Spleen (tissue), 7 donors: ENCODE results near the gene NMNAT3.
"Not testable (repeated sequence)": the region's sequence is repeated elsewhere in the genome, so short reads cannot be mapped to it uniquely, and the experiment has no call there.

Source experiments
- POLR2AphosphoS5 ChIP-seq, 3 donors: sonication (generic); formaldehyde crosslinking; IDR thresholded peaks; one replicate each; pipeline ENCODE4 v1.5.1; 2017; ENCODE audit warnings: antibody characterized with exemption in 3 of 3
- TF ChIP-seq, protein P1 (sequence below), 11 experiments: fragments of 200-600 bp in 7 of 11; fragments of 450-650 bp in 4 of 11; sonication (generic) in 4 of 11; IDR thresholded peaks in 8 of 11; conservative IDR thresholded peaks in 3 of 11; 1 replicate in 7 of 11; 2 replicates in 4 of 11; pipeline versions ENCODE4 v1.4.0 to v1.8.0; 2016 to 2021; ENCODE audit warnings: antibody characterized with exemption in 11 of 11, inconsistent platforms in 4 of 11, mild to moderate bottlenecking in 1 of 11
- donor health status: DM: no; HTN: no; CAD: no; lungs with moderate emphysema.
- donor health status: DM: no; HTN: no; CAD: no.
- donor health status: DM: no; HTN: no; CAD: no.

DNA sequence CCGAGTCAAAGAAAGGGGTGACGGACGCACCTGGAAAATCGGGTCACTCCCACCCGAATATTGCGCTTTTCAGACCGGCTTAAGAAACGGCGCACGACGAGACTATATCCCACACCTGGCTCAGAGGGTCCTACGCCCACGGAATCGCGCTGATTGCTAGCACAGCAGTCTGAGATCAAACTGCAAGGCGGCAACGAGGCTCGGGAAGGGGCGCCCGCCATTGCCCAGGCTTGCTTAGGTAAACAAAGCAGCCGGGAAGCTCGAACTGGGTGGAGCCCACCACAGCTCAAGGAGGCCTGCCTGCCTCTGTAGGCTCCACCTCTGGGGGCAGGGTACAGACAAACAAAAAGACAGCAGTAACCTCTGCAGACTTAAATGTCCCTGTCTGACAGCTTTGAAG is 86.6 kb downstream of the NMNAT3 start:
- TF ChIP-seq, protein P1, sequence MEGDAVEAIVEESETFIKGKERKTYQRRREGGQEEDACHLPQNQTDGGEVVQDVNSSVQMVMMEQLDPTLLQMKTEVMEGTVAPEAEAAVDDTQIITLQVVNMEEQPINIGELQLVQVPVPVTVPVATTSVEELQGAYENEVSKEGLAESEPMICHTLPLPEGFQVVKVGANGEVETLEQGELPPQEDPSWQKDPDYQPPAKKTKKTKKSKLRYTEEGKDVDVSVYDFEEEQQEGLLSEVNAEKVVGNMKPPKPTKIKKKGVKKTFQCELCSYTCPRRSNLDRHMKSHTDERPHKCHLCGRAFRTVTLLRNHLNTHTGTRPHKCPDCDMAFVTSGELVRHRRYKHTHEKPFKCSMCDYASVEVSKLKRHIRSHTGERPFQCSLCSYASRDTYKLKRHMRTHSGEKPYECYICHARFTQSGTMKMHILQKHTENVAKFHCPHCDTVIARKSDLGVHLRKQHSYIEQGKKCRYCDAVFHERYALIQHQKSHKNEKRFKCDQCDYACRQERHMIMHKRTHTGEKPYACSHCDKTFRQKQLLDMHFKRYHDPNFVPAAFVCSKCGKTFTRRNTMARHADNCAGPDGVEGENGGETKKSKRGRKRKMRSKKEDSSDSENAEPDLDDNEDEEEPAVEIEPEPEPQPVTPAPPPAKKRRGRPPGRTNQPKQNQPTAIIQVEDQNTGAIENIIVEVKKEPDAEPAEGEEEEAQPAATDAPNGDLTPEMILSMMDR (IDR thresholded peaks at IDR 0.05 in 8 of 11, conservative IDR thresholded peaks at IDR 0.05 in 3 of 11), result not testable (repeated sequence)
- not testable (repeated sequence) for TF ChIP-seq POLR2AphosphoS5 (IDR thresholded peaks at IDR 0.05)
